ENCODE data around the gene CXCL8. TPM values are rescaled to one million over a fixed set of nuclear protein-coding genes. Genes with fewer than 3 reads are reported as not detected.
"Not testable (repeated sequence)": the region's sequence is repeated elsewhere in the genome, so short reads cannot be mapped to it uniquely, and the experiment has no call there.

The CXCL8 gene
- polyA plus RNA-seq, 12 donors, result 0.85 to 17.7 (median 5.7) TPM; not detected in 1

DNA sequence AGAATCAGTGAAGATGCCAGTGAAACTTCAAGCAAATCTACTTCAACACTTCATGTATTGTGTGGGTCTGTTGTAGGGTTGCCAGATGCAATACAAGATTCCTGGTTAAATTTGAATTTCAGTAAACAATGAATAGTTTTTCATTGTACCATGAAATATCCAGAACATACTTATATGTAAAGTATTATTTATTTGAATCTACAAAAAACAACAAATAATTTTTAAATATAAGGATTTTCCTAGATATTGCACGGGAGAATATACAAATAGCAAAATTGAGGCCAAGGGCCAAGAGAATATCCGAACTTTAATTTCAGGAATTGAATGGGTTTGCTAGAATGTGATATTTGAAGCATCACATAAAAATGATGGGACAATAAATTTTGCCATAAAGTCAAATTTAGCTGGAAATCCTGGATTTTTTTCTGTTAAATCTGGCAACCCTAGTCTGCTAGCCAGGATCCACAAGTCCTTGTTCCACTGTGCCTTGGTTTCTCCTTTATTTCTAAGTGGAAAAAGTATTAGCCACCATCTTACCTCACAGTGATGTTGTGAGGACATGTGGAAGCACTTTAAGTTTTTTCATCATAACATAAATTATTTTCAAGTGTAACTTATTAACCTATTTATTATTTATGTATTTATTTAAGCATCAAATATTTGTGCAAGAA, 2.3 kb downstream of the CXCL8 start:
- no peak for DNase-seq

DNA sequence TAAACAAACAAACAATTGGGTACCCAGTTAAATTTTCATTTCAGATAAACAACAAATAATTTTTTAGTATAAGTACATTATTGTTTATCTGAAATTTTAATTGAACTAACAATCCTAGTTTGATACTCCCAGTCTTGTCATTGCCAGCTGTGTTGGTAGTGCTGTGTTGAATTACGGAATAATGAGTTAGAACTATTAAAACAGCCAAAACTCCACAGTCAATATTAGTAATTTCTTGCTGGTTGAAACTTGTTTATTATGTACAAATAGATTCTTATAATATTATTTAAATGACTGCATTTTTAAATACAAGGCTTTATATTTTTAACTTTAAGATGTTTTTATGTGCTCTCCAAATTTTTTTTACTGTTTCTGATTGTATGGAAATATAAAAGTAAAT, 2.9 kb downstream of the CXCL8 start:
- no peak for DNase-seq

DNA sequence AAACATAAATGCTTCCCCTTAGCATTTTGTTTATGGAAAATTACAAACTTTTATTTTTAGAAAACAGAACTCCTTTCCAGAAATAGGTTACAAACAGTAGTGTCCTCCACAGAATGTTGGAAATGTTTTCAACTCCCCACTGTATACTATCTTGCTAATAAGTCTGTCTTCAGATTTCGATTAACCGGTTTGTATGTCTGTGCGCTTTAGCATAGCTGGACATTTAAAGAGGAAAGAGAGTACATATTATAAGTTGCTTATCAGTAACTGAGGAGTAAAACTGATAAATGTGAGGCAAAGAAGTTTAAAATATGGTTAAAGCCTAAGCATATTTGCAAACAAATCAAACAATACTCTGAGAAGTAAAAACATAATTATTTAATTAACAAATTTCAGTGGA, 3.4 kb downstream of the CXCL8 start:
- no peak for DNase-seq

DNA sequence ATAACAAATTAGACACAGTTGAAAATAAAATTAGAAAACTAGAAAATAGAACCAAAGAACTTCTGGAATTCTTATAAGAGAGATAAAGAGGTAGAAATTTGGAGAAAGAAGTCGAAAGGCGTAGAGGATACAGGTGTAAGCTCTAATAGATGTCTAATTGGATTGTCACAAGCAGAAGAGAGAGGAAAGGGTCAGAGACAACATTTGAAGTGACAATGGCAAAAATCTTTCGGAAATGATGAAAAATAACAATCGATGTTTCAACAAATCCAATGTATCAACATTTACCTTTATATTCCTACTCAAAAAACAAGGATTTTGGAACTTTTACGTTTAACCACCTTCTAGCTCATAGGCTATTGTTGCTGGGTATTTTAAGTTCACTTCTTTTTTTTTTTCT, 3.8 kb downstream of the CXCL8 start:
- DNase-seq, result no peak

DNA sequence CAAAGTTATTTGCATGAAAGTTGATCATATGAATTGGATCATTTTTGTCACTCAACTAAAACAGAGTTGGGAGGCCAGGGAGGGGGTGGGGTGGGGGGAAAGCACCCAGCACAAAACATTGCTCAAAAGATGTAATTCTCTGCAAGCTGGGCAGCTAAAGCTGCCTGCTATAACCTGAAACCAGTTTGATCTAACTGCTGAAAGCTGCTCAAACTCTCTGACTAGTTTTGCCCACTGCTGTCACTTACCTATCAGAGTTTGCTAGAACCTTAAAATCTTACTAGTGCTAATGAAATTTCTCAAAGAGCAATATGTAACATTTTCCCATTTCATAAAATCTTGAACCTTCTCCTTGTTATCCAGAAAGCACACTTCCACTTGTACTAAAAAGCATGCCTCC, 10.4 kb downstream of the CXCL8 start:
- no peak for DNase-seq

- no peak for DNase-seq
Observed at GRCh38 chr4:73751166-73751565, 10.8 kb downstream of the CXCL8 start.

GRCh38 chr4:73751830-73752229, 11.5 kb downstream of the CXCL8 start:
- DNase-seq, result no peak

DNA sequence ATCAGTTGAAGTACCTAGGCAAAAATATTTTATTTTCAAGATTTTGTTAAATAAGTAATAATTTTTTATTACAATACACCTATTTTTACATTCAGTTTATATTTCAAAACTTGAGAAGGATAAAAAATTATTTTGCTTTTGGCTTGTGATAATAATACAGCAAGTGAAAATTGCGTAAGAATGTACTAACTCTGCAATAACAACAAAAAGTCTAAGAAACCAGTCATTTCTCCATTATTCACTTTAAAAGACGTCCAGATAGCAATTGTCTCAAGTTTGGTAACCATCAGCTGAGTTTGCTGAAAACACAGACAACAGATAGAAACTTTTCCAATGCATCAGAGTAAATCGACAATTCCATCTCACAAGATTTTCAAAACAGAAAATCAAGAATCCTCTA, 12.1 kb downstream of the CXCL8 start:
- no peak for DNase-seq

DNA sequence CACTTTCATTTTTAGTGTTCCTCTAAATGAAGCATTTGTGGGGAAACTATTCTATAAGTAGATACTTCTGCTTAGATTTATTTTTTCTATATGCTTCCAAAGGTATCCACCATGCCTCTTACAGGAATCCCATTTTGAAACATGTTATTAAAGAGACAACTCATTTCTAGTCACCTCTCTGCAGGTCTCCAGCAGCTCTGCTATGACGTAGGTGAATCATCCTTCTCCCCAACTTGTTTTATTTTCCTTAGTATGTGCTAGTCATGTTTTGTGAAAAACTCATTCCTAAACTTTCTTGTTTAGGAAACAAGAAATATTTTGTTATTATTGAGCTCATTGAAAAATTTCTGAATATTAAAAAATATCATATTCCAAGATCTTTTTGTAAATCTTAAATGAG, 12.8 kb downstream of the CXCL8 start:
- DNase-seq, result no peak

- DNase-seq, result no peak
Observed at GRCh38 chr4:73754934-73755333, 14.6 kb downstream of the CXCL8 start.

DNA sequence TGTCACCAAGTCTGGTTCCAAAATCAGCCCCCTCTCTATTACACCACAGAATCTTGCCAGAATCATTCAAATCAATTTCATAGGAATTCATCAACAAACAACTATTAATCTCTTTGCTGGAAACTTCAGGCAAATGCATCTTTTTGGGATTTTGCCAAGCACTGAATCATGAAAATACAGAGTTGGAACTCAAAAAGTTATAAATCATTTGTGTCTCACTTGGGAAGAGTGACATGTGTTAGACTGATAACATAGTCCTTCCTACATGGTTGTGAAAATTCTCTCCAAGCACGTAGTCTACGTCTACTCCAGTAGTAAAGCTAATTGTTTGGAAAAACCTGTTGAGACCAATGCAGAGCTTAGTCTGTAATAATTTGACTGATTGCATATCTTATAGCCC, 19.0 kb downstream of the CXCL8 start:
- no peak for DNase-seq

GRCh38 chr4:73761856-73762255, 21.5 kb downstream of the CXCL8 start:
- DNase-seq, result no peak

- DNase-seq, result no peak
Observed at GRCh38 chr4:73762409-73762808, 22.0 kb downstream of the CXCL8 start.

DNA sequence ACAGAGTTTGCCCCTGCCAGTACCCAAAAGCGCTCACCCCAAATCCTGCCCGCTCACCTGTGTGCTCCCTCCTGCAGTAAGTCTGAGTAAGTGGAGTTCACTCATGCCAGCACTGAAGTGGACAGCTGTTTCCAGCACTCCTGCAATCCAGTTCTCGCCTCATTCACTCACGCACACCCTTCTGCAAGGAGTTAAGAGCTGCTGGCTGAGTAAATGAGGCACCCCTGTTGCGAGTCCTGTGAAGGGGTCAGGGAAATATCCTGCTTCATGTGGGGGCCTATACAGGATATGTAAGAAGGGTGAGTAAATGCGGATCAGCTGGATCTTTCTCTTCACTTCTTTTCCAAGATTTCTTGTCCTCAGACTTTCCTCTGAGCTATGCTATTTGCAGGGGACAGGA, 23.5 kb downstream of the CXCL8 start:
- no peak for DNase-seq

DNA sequence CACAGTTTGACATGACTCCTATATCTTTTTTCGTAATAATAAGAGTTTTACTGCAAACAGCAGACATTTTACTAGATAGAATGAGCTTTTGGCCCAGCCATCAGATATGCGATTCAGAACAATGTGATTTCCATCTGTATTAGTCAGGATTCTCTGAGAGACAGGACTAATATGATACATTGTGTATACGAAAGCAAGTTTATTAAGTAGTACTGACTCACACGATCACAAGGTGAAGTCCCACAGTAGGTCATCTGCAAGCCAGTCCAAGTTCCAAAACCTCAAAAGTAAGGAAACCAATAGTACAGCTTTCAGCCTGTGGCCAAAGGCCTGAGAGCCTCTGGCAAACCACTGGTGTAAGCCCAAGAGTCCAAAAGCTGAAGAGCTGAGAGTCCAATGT, 24.1 kb downstream of the CXCL8 start:
- no peak for DNase-seq

DNA sequence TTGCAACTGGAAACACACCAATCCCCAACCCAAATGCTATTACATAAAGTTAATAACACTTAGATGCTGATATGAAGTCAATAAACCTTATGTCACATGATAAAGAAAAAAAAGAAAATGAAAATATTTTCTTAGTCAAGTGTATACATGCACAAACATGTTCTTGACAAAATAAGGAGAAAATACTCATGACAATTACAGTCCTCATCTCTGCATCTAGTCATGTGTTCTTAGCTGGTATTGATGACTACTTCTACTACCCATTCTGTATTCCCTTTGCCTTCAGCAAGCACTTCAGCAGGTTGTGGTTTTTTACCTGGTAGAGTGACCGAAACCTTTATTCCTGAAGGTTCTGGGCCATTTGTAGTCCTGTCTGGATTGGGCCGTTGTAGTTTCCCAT, 24.9 kb downstream of the CXCL8 start:
- DNase-seq, result no peak

DNA sequence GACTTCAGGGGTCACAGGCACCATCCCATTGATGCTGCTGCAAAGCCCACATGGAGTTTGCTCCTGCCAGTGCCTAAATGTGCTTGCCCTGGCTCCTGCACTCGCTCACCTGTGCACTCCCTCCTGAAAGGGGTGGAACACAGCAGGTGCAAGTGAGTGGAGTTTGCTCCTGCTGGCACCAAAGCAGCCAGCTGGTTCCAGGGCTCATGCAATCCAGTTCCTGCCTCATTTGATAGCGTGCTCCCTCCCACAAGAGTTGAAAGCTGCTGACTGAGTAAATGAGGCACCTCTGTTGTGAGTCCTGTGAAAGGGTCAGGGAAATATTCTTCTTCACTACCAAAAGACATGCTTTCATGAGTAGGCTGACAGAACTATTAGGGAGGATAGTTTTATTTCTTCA, 30.5 kb downstream of the CXCL8 start:
- no peak for DNase-seq

DNA sequence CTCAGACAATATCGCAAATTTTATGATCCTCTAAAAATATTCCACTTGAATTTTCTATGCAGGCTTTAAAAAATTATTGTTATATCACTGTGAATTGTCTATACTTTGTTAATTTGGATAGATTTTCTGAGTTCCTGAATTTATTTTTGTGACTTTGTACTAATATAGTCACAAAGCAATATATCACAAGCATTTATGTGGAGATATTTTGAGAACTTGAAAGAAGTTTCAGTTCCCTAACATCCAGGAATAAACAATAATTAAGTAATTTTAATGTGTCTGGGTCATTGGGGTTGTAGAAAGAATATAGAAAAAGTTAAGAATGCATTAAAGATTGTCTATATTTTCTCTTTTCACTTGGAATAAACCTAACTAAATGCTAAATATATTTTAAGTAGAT, 32.0 kb downstream of the CXCL8 start:
- no peak for DNase-seq

DNA sequence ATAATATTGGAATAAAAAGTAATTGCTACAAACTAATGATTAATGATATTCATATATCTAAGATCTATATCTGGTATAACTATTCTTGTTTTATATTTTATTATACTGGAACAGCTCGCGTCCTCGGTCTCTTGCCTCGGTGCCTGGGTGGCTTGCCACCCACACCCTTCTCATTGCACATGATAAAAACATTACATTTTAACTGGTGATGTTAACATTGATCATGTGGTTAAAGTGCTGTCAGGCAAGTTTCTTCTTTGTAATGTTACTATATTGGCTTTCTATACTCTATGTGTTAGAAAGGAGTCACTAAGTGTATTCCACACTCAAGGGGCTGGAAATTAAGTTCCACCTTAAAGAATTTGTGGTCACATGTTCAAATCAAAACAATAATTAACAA, 34.0 kb downstream of the CXCL8 start:
- not testable (repeated sequence) for DNase-seq

DNA sequence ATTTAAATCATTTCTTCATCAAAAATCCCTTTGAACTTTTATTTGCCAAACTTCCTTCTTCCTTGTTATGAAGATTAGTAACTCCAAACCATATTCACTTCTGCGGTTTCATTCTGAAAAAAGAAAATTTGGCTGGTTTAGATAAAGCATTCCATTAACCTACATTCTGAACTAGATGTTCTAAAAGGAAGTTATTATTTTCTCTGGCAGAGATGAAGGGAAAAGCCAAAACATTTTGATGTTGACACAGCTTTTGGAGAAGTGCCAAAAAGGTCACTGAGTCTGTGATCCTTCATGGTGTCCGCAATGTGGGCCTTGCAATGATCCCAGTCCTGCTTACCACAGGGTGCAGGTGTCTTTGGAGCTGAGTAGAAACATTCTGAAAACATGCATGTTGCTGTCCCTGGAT, 36.0 kb downstream of the CXCL8 start:
- DNase-seq, result peak; percentile 14

DNA sequence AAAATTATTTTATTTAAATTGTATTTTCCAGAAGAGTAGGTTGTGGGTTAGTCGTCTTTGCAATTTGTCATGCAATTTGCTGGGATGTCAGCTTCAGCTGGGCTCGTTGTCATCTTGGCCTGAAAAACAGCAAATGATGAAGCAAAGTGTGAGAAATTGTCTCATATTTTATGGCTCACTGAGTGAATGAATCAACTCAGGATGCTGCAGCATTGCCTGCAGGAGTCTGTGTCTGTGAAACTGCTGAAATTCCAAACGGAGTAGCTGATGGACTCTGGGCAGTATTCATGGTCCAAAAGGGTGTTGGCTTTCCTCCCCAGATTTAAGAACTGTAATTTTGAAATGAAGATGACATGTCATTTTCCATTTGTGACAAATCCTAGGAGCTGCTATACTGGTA, 37.2 kb downstream of the CXCL8 start:
- DNase-seq, result no peak

- no peak for DNase-seq
Observed at GRCh38 chr4:73780243-73780642, 39.9 kb downstream of the CXCL8 start.

GRCh38 chr4:73780834-73781233, 40.5 kb downstream of the CXCL8 start:
- DNase-seq, result no peak

DNA sequence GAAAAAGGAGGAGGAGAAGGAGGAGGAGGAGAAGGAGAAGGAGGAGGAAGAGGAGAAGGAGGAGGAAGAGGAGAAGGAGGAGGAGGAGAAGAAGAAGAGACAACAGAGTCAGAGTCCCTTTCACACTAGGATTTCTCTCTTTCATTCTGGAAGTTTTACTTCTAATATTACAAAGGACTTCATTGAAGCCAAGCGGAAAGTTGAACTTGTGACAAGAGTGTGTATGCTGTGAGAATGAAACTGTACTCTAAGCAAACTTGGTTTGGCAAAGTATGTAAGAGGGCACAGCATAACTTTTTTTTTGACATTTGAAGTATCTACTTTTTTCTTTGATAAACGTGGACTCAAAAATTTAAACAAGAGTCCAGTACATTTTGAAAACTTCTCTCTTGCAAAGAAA, 48.0 kb downstream of the CXCL8 start:
- no peak for DNase-seq

Data from muscle of arm (tissue), 12 donors.